NCI-H1417 (cell line): Measurements from ENCODE around the gene TRAF4.
"Not testable (repeated sequence)": the region's sequence is repeated elsewhere in the genome, so short reads cannot be mapped to it uniquely, and the experiment has no call there.

Source experiments
- DNase-seq, 3 experiments: peaks; one replicate each; lab custom pipeline; 2025; lab: John Stamatoyannopoulos, UW

The TRAF4 gene

DNA sequence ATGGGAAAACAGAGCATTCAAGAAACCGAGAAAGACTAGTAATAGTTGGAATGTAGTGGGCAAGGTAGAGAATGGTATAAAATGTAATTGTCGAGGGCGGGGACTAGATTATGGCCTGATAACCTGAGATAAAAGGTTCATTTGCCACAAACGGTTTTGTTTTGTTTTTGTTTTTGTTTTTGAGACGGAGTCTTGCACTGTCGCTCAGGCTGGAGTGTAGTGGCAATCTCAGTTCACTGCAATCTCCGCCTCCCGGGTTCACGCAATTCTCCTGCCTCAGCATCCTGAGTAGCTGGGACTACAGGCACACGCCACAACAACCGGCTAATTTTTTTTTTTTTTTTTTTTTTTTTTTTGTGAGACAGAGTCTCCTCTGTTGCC lies 13.9 kb upstream of the TRAF4 start:
- DNase-seq: no peak

DNA sequence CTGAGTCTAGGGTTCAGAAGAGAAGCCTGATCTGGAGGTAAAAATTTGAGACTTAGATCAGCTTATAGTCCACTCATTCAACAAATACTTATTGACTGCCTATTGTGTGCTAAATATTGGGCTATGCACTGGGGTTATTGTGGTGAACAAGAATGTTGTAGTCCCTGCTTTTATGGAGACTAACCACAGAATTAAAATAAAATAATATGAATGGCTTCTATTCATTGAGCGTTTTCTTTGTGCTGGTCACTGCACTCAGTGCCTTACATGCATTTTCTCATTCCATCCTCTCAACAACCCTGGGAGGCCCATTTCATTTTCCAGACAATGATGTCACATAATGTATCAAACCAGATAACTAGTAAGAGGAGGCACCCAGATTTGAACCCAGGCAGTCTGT lies 10.5 kb upstream of the TRAF4 start:
- no peak for DNase-seq

DNA sequence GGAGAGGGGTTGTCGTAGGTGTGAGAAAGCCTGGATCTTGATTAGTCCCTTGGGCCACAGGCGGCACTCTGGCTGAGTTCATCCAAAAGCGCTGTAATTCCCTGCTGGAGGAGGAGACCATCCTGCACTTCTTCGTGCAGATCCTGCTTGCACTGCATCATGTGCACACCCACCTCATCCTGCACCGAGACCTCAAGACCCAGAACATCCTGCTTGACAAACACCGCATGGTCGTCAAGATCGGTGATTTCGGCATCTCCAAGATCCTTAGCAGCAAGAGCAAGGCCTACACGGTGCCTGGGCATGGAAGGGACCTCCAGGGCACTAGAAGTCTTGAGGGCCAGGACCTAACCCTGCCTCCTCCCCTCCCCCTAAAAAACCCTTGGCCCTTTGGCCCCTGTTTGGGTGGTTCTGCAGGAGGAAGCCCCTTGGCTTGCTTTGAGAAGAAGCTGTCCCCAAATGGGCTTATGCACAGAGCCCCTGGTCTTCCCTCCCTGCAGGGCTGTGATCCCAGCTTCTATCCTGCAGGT lies 9.0 kb upstream of the TRAF4 start:
- no peak for DNase-seq

DNA sequence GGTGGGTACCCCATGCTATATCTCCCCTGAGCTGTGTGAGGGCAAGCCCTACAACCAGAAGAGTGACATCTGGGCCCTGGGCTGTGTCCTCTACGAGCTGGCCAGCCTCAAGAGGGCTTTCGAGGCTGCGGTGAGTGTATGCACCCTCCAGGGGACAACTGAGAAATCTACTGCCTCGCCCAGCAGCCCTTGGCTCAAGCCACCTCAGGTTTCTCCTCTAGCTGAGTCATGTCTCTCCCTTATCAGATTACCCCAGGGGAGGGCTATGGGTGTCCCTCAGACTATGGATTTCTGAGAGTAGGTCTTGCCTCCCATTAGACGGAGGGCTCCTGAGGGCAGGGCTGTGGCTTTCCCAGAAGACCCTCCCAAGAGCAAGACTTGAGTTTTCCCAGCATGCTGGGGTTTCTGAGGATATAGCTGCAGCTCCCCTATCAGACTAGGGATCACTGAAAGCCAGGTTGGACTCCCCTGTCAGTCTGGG lies 8.5 kb upstream of the TRAF4 start:
- no peak for DNase-seq

DNA sequence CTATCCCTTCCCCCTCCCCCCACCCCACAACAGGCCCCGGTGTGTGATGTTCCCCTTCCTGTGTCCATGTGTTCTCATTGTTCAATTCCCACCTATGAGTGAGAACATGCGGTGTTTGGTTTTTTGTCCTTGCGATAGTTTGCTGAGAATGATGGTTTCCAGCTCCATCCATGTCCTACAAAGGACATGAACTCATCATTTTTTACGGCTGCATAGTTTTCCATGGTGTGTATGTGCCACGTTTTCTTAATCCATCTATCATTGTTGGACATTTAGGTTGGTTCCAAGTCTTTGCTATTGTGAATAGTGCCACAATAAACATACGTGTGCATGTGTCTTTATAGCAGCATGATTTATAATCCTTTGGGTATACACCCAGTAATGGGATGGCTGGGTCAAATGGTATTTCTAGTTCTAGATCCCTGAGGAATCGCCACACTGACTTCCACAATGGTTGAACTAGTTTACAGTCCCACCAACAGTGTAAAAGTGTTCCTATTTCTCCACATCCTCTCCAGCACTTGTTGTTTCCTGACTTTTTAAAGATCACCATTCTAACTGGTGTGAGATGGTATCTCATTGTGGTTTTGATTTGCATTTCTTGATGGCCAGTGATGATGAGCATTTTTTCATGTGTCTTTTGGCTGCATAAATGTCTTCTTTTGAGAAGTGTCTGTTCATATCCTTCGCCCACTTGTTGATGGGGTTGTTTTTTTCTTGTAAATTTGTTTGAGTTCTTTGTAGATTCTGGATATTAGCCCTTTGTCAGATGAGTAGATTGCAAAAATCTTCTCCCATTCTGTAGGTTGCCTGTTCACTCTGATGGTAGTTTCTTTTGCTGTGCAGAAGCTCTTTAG lies 7.7 kb upstream of the TRAF4 start:
- not testable (repeated sequence) for DNase-seq

DNA sequence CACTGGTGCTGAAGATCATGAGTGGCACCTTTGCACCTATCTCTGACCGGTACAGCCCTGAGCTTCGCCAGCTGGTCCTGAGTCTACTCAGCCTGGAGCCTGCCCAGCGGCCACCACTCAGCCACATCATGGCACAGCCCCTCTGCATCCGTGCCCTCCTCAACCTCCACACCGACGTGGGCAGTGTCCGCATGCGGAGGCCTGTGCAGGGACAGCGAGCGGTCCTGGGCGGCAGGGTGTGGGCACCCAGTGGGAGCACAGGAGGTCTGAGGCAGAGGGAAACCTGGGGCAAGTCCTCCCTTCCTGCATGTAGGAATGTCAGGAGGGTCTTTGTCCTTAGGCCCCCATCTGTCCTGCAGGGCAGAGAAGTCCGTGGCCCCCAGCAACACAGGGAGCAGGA lies 6.5 kb upstream of the TRAF4 start:
- DNase-seq: no peak

DNA sequence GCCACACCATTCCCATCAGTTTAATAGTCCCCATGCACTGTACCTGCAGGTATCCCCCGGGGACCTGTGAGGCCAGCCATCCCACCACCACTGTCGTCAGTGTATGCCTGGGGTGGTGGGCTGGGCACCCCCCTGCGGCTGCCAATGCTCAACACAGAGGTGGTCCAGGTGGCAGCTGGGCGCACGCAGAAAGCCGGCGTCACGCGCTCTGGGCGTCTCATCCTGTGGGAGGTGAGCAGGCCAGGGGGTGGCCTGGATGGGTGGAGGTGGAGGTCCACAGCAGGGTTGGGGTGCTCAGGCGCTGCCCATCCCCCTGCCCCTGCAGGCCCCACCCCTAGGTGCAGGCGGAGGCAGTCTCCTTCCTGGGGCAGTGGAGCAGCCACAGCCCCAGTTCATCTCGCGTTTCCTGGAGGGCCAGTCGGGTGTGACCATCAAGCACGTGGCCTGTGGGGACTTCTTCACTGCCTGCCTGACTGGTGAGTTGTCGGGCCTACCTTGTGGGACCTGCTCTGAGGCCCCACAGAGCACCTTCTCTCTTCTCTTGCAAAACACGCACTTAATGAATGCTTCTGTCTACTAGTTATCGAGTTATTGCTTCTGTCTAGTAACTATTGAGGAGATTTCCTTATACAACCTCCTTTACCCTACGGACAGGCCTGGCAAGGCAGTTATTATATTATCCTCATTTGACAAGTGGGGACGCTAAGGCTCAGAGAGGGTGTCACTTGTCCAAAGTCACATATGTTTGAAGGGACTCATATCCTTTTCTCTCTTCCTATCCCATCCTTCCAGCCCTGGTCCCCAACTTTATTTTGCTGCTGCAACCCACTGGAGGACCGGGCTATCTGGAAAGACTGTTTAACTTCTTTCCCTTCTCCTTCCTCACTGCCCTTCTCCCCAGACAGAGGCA lies 5.8 kb upstream of the TRAF4 start:
- DNase-seq: no peak

DNA sequence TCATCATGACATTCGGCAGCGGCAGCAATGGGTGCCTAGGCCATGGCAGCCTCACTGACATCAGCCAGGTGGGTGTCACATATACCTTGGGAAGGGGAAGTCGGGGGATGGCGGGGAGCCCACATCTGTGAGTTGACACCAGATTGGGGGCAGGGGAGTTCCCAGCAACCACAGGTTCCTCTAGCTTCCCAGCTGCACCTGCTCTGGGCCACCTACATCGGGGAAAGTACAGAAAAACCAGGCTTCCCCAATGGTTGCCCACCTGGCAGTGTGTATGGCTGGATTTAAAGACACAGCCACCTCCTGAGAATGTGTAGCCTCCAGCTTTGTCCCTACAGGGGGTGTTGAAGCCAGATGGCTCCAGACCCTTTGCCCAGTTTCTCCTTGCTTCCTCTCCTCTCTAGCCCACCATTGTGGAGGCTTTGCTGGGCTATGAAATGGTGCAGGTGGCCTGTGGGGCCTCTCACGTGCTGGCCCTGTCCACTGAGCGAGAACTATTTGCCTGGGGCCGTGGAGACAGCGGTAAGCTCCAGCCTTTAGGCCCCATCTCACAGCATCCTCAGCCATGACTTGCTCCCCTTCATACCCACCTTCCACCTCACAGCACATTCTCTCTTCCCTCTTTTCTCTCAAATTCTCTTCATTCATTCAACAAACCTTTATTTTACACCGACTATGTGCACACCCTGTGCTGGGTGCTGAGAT lies 5.0 kb upstream of the TRAF4 start:
- no peak for DNase-seq

DNA sequence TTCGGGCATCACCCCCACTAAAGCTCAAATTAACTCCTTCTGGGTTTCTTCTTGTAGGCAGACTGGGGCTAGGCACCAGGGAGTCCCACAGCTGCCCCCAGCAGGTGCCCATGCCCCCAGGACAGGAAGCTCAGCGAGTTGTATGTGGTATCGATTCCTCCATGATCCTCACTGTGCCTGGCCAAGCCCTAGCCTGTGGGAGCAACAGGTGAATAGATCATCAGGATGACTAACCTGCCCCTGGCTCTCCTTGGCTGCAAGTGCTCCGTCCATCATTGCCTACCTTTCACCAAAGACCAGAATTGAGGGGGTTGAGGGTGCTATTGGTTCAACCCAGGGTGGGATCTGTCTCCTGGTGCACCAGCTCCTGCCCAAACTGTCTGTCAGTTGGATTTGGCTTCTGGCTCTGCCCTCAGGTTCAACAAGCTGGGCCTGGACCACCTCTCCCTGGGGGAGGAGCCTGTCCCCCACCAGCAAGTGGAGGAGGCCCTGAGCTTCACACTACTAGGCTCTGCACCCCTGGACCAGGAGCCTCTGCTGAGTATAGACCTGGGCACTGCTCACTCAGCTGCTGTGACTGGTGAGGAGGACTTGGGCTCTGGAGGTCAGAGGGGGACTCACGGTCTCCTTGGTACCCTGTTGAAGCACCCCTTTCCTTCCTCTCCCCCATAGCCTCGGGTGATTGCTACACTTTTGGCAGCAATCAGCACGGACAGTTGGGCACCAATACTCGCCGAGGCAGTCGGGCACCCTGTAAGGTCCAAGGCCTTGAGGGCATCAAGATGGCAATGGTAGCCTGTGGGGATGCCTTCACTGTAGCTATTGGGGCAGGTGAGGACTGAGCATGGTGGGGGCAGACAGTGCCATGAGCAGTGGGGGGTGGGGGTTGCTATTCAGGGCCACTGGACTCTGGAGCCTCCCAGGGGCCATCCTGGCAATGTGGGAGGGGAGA lies 3.1 kb upstream of the TRAF4 start:
- DNase-seq: no peak

DNA sequence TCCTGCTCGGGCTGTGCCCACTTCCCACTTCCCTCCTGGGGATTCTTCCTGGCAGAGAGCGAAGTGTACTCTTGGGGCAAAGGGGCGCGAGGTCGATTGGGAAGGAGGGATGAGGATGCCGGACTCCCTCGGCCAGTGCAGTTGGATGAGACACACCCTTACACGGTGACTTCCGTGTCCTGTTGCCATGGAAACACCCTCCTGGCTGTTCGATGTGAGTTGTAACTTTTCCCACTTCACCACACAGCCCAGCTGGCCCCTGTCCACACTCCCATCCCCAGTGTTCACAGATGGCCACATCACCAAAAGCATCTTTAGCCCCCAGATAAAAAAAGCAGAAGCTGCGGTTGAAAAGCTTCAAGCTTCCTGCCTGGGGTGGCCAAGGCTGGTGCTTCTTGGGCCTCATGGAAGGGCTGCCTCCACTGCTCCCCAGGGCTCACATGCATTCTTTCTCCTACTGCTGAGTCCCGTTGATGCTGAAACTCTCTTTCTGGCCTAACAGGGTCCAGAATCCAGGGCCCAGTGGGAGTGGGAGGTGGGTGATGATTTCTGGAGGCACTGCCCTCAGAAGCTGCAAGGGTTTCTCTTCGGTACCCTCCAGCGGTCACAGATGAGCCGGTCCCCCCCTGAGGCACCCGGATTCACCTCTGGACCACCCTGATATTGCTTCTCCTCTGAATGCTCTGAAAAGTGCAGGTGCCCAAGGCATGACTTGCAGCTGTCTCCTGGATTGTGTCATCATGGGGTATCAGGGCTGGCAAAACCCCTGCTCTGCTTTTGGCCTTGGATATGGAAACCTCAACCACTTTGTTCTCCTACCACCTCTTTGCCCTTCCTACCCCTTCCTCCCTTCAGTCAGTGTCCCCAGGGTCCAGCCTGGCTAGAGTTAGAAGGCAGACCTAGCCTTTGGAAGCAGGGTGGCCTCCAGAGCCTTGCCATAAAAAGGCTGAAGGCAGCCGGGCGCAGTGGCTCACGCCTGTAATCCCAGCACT lies 2.2 kb upstream of the TRAF4 start:
- DNase-seq: no peak

DNA sequence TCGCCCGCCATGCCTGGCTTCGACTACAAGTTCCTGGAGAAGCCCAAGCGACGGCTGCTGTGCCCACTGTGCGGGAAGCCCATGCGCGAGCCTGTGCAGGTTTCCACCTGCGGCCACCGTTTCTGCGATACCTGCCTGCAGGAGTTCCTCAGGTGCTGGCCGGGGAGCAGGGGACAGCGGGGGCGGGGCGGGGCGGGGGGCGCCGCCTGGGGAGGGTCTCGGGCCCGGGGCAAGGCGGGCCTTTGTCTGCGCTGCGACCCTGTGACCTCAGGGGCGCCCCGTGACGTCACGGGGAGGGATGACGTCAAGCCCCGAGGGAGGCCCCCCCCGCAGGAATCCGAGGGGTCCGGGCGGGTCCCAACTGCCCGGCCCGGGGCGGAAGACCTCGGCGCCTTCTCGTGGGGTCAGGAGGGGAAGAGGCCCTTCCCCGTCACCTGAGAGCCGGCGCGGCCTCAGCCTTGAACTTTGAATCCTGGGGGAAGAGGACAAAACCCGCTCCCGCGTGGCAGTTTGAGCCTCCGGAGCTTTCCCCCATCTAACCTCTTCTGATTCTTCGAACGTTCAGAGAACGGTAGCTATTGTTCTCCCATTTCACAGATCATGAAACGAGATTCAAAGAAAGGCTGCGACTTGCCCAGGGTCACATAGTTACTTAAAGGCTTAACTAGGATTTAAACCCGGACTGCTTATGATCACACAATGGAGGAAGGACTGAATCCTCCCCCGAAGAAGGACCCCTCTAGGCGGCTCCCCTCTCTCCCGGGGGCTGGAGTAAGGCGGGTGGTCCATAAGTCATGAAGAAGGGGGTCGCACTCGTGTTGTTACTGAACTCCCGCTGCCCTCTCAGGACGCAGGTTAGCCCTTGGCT lies 527 bp downstream of the TRAF4 start:
- DNase-seq: peak; percentile 22 to 74 (median 67)

DNA sequence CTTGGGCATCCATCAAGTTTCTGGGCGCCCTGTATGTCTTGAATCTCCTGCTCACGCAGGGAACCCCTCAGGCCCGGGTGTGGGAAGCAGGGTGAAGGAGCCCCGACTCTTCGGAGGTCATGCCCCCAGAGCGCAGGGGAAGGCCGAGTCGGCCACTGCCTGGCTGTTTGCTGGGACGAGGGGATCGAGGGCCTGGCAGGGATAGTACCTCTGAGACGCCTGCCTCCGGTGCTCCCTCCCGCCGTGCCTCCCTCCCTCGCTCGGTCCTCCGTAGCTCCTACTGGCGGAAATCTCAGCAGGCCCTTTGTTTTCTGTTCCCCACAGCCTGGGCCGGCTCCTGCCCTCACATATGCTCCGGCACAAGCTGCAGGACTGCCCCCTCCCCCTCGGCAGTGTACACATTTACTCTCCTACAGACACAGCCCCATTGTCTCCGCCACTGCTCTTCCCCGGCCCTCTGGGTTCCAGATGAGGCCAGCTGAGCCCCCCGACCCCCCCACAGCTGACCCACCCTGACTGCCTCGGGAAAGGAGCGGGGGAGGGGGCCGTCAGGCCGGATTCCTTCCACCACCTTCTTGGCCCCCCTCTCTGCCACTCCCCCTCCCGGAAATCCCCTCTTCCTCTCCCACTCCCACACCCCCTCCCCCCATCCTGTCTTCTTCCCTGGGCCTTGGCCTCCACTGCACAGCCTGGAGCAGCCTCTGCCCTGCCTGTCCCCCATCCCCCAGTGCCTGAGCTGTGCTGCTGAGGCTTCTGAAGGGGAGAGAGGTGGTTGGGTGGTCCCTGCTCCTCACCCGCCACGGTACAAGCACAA lies 1.4 kb downstream of the TRAF4 start:
- DNase-seq: peak; percentile 26 to 80 (median 71)

DNA sequence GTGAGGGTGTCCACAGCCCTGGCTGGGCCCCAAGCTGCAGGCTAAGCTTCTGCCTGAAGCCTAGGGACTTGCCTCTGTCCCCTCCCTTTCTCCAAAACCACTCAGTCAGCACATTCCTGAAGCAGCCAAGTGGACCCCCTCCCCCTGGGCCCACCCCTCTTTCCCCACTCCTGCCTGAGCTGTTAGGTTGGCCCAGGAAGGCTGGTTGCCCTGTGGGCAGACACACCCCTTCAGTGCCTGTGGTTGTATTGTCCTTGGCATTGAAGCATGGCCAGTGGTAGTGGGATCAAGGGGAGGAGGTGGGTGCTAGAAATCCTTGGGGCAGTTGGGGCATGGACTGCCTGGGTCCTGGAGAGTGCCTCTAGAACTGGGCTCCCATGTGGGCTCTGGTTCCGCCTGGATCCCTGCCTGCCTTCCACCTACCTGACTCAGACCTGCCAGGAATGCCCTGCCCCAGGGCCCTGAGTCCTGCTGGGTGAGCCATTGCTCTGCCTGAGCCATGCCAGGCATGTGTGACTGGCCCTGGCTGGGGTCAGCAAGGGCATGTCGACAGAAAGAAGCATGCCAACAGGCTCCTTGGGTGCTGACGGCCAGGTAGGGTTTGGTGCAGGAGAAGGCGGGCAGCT lies 2.1 kb downstream of the TRAF4 start:
- DNase-seq: no peak

DNA sequence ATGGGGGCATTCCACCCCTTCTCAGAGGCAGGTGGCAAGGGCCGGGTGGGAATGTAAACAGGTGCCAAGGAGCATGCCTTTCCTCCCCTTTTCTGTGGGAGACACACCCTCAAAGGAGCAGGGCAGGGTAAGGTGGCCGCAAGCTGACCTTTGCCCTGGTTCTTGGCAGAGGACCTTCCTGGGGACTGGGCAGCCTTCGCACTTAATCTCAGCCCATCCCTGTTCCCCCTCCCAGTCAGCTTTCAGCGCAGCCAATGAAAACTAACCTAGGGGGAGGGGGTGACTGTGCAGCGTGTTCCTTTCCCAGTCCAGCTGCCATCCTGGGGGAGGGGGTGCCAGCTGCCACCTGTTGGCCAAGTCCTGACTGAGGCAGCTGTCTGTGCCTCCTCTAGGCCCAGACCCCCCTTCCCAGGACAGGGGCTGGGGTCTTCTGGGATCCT lies 2.8 kb downstream of the TRAF4 start:
- peak in 2 of 3 experiments; percentile 63 to 84 for DNase-seq

DNA sequence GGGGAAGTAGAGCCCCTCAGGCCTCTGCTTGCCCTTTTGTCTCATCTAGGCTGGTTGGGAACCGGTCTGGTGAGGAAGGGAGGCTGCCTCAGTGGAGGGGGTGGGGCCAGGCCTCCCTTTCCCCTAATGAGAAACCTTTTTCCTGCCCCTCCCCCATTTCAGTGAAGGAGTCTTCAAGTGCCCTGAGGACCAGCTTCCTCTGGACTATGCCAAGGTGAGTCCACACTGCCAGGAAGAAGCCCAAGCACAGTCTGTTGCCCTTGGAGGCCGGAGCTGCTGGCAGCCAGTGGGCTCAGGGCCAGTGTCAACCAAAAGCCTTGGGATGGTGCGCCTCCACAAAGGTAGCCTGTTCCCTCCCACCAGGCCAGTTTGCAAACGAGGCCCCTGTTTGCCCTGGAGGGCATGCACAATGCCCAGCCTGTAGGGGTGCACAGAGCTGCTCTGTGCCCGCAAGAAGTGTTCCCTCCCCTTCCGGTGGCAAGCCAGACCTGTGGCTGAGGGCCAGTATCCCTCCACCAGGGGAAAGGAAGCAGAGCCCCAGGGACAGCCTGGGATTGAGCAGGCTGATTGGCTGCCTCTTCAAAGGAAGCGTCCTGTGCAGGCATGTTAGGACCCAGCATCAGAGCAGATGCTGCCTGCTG lies 3.4 kb downstream of the TRAF4 start:
- peak in 1 of 3 experiments; percentile 32 for DNase-seq
